OCI-LY3 (cell line): ENCODE data around the gene STAB1.

Experiments used
- H2AFZ ChIP-seq: fragments of 200-600, 300-600 bp; shearing (Covaris generic); 2 replicates; pipeline ENCODE4 v1.6.0; 2014; ENCODE audit warnings: antibody characterized with exemption, low read depth, low read length
- H3K27ac ChIP-seq: fragments of 200-600, 300-600 bp; sonication (generic); 2 replicates; pipeline ENCODE4 v1.5.1; 2014; ENCODE audit warnings: mild to moderate bottlenecking, low read length, moderate library complexity, mixed read lengths
- H3K27me3 ChIP-seq: fragments of 200-600, 300-600 bp; sonication (generic); 2 replicates; pipeline ENCODE4 v1.6.1; 2014; ENCODE audit warnings: low read depth, low read length, mixed read lengths
- H3K36me3 ChIP-seq: fragments of 200-600, 300-600 bp; sonication (generic); replicated peaks from 2 replicates; pipeline ENCODE3; 2014; ENCODE audit warnings: low read depth, low read length, mixed read lengths
- H3K4me1 ChIP-seq: fragments of 300-600, 200-600 bp; sonication (generic); 2 replicates; pipeline ENCODE4 v1.6.1; 2014; ENCODE audit warnings: low read length, mixed read lengths
- H3K4me2 ChIP-seq: fragments of 200-600, 300-600 bp; sonication (generic); 2 replicates; pipeline ENCODE4 v1.6.1; 2014; ENCODE audit warnings: low read length, mixed read lengths
- H3K4me3 ChIP-seq: fragments of 300-600, 200-600 bp; sonication (generic); 2 replicates; pipeline ENCODE4 v1.5.1; 2014; ENCODE audit warnings: antibody characterized with exemption, mild to moderate bottlenecking, low read length, moderate library complexity
- H3K79me2 ChIP-seq: fragments of 300-600, 200-600 bp; shearing (Covaris generic); 2 replicates; pipeline ENCODE4 v1.6.1; 2014; ENCODE audit warnings: mild to moderate bottlenecking, low read length, mixed read lengths
- H3K9ac ChIP-seq: fragments of 300-600, 200-600 bp; shearing (Covaris generic); 2 replicates; pipeline ENCODE4 v1.6.0; 2014; ENCODE audit warnings: mild to moderate bottlenecking, low read length, moderate library complexity
- H3K9me3 ChIP-seq: fragments of 200-600, 300-600 bp; shearing (Covaris generic); 2 replicates; pipeline ENCODE4 v1.6.1; 2014; ENCODE audit warnings: low read length, mixed read lengths; ENCODE audit not compliant: insufficient read depth
- H4K20me1 ChIP-seq: fragments of 200-600, 300-600 bp; sonication (generic); 2 replicates; pipeline ENCODE4 v1.6.1; 2016; ENCODE audit warnings: low read length, mixed read lengths; ENCODE audit not compliant: insufficient read depth
- EZH2phosphoT487 ChIP-seq: fragments of 200-600 bp; shearing (Covaris generic); IDR thresholded peaks from 2 replicates; pipeline ENCODE4 v1.6.1; 2018; ENCODE audit warnings: antibody characterized with exemption, mixed run types, low read depth
- TF ChIP-seq, protein P1 (sequence below): fragments of 200-600, 300-600 bp; sonication (generic); IDR thresholded peaks from 2 replicates; pipeline ENCODE4 v1.5.1; 2014; ENCODE audit warnings: antibody characterized with exemption, low read length, low read depth

STAB1 gene

DNA sequence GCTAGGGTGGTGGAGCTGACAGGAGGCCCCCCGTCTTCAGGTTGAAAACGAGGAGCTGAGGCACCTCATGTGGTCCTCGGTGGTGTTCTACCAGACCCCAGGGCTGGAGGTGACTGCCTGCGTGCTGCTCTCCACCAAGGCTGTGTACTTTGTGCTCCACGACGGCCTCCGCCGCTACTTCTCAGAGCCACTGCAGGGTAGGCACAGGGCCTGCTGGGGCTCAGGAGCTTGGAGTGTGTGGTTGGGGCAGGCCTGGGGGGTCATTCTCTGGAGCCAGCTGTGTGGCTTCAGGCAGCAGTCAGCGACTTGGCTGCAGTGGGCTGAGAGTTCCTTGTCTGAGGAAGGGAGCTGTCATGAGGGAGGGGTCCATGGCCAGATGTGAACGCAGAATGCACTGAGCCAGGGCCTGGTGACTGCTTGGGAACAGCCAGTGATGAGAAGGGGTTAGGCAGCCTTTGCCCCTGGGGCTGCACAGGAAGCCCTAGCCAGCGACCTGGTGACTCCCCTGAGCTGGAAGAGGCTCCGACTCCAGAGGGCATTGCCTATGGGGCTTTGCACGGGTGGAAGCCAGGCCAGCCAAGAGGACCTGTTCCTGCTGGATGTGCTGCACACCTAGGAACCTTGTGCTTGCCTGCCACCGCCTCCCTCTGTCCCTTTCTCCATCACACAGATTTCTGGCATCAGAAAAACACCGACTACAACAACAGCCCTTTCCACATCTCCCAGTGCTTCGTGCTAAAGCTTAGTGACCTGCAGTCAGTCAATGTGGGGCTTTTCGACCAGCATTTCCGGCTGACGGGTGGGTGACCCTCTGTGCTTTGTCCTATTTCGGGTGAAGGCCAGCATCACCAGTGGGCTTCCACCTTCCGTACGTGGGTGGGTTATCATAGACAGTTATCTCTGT is 4.9 kb upstream of the STAB1 start:
- Histone ChIP-seq H4K20me1 (no peaks in the 10 kb centered on the region), H3K9ac (no peak overlapping the region), H3K4me3 (no peak overlapping the region), H3K36me3 (peaks cover 35% of the 10 kb centered on the region), H2AFZ (no peak overlapping the region), H3K79me2 (no peaks in the 10 kb centered on the region), H3K4me2 (no peak overlapping the region), H3K9me3 (no peaks in the 10 kb centered on the region), H3K27ac (no peak overlapping the region), H3K27me3 (no peaks in the 10 kb centered on the region), H3K4me1 (no peaks in the 10 kb centered on the region)
- TF ChIP-seq EZH2phosphoT487 = no peak
- TF ChIP-seq, protein P1, sequence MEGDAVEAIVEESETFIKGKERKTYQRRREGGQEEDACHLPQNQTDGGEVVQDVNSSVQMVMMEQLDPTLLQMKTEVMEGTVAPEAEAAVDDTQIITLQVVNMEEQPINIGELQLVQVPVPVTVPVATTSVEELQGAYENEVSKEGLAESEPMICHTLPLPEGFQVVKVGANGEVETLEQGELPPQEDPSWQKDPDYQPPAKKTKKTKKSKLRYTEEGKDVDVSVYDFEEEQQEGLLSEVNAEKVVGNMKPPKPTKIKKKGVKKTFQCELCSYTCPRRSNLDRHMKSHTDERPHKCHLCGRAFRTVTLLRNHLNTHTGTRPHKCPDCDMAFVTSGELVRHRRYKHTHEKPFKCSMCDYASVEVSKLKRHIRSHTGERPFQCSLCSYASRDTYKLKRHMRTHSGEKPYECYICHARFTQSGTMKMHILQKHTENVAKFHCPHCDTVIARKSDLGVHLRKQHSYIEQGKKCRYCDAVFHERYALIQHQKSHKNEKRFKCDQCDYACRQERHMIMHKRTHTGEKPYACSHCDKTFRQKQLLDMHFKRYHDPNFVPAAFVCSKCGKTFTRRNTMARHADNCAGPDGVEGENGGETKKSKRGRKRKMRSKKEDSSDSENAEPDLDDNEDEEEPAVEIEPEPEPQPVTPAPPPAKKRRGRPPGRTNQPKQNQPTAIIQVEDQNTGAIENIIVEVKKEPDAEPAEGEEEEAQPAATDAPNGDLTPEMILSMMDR = no peak

DNA sequence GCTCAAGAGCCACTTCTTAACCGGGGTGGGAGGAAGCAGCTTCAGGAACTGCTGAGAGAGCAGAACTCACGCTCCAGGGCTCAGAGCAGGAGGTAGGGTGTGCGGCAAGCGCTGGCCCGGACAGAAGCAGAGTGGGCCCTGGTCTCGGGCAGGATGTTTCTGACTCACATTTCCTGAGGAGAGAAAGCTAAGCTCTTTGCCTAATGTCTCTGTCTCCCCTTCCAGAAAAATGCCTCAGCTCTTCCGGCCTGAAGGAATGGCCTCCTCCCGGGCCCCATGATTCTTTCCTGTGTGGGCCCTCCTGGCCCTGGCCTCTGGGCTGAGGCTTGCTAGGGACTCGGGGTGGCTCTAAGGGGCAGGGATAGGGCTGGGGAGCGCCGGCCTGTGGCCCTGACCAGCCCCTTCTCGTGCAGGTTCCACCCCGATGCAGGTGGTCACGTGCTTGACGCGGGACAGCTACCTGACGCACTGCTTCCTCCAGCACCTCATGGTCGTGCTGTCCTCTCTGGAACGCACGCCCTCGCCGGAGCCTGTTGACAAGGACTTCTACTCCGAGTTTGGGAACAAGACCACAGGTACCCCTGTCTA is 4.1 kb upstream of the STAB1 start:
- Histone ChIP-seq H3K79me2 (no peaks in the 10 kb centered on the region), H3K9me3 (no peaks in the 10 kb centered on the region), H3K4me2 (no peak overlapping the region), H3K4me3 (no peak overlapping the region), H4K20me1 (no peaks in the 10 kb centered on the region), H3K27me3 (no peaks in the 10 kb centered on the region), H2AFZ (no peak overlapping the region), H3K4me1 (no peaks in the 10 kb centered on the region), H3K36me3 (peaks cover 35% of the 10 kb centered on the region), H3K27ac (no peak overlapping the region), H3K9ac (no peak overlapping the region)
- TF ChIP-seq EZH2phosphoT487 = no peak
- TF ChIP-seq, protein P1 = no peak

DNA sequence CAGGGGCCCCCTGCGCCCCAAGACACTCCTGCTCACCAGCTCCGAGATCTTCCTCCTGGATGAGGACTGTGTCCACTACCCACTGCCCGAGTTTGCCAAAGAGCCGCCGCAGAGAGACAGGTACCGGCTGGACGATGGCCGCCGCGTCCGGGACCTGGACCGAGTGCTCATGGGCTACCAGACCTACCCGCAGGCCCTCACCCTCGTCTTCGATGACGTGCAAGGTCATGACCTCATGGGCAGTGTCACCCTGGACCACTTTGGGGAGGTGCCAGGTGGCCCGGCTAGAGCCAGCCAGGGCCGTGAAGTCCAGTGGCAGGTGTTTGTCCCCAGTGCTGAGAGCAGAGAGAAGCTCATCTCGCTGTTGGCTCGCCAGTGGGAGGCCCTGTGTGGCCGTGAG is 3.1 kb upstream of the STAB1 start:
- Histone ChIP-seq H3K27ac (no peak overlapping the region), H3K4me1 (no peaks in the 10 kb centered on the region), H3K4me2 (no peak overlapping the region), H3K79me2 (no peaks in the 10 kb centered on the region), H3K4me3 (no peak overlapping the region), H3K9ac (no peak overlapping the region), H2AFZ (no peak overlapping the region), H3K36me3 (peaks cover 30% of the 10 kb centered on the region), H3K27me3 (no peaks in the 10 kb centered on the region), H3K9me3 (no peaks in the 10 kb centered on the region), H4K20me1 (no peaks in the 10 kb centered on the region)
- no peak for TF ChIP-seq EZH2phosphoT487
- TF ChIP-seq, protein P1 = no peak

DNA sequence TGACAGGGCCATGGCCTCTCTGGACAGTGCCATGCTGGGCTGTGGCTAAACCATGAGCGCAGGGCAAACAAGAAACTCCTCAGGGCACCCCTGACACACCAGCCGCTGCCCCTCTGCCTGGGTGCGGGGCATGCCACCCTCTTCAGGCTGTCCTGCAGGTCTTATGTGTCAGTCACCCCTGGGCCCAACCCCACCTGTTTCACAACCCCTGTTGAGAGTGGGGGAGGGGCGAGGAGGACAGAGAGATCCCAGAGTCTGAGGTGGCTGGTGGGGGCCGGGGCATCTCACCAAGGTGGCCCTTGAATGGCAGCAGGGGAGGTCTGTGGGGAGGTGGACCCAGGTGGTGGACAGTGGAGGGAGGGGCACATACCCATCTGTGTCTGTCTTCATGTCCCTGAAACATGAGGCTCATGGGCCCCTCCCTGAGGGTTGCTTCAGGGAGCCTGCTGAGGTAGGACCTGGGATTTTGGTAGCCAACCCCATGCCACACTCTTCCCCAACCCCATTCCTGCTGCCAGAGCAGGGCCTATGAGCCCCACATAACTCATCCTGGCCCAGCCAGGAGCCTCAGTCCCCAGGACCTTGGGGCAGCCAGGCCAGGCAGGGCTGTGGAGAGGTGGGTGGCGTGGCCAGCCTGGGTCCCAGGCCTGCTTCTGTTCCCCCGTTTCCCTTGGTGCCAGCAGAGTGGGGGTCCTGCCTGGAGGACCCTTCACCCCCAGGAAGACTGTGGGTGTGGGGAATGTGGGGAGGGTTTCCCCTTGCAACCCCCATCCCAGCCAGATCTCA is 1.7 kb upstream of the STAB1 start:
- no peak overlapping the region for H3K4me3 ChIP-seq
- H3K27me3 ChIP-seq = no peaks in the 10 kb centered on the region
- TF ChIP-seq, protein P1 = no peak
- no peak for TF ChIP-seq EZH2phosphoT487
- H3K4me1 ChIP-seq = no peaks in the 10 kb centered on the region
- no peak overlapping the region for H3K27ac ChIP-seq
- peaks cover 24% of the 10 kb centered on the region for H3K36me3 ChIP-seq
- no peak overlapping the region for H2AFZ ChIP-seq
- H3K9ac ChIP-seq = no peak overlapping the region
- no peaks in the 10 kb centered on the region for H3K9me3 ChIP-seq
- no peaks in the 10 kb centered on the region for H3K79me2 ChIP-seq
- H4K20me1 ChIP-seq = no peaks in the 10 kb centered on the region
- no peak overlapping the region for H3K4me2 ChIP-seq
